HCT116 (cell line): Measurements from ENCODE around the gene DNAJB9. TPM values are rescaled to one million over a fixed set of nuclear protein-coding genes. Genes with fewer than 3 reads are reported as not detected.

Source experiments
- ATAC-seq: fragments of 200-7000 bp; cut with Tn5 transposase; 2 replicates; pipeline ENCODE4 v1.9.1; 2020; ENCODE audit warnings: mild to moderate bottlenecking, moderate library complexity
- BruUV-seq: library from RNA; stranded (reverse); fragments of 400-500 nt; replicated peaks from 2 replicates; lab custom pipeline; 2021; lab: Mats Ljungman, UMichigan
- CTCF ChIA-PET: fragments of 300-600 bp; sonication (Branson Sonifier 250); formaldehyde crosslinking; loops from one replicate; lab custom pipeline; 2021; ENCODE audit warnings: antibody characterized with exemption; lab: Charles Lee
- POLR2A ChIA-PET: fragments of 300-600, 350-600 bp; sonication (Branson Sonifier 250); formaldehyde crosslinking; loops from one replicate; lab custom pipeline; 2021; ENCODE audit warnings: antibody characterized with exemption; lab: Charles Lee
- RAD21 ChIA-PET, 2 experiments: fragments of 300-600 bp; sonication (Branson Sonifier 250); formaldehyde crosslinking; loops; one replicate each; lab custom pipeline; 2023; ENCODE audit warnings: low total read pairs in 2 of 2; ENCODE audit not compliant: uncharacterized antibody in 2 of 2, unreplicated experiment in 2 of 2, low non-redundant PET in 1 of 2; lab: Charles Lee
- DNase-seq: peaks from one replicate; pipeline ENCODE4 v3.0.0-alpha.2; 2010; ENCODE audit warnings: low read depth, low spot score
- H2AFZ ChIP-seq: fragments of 200-600 bp; shearing (Covaris generic), sonication (generic); 2 replicates; pipeline ENCODE4 v1.6.1; 2017; ENCODE audit warnings: low read depth, mixed run types, mixed read lengths, antibody characterized with exemption, low read length; ENCODE audit not compliant: poor library complexity, severe bottlenecking
- H3K27ac ChIP-seq: 2 replicates; pipeline ENCODE4 v1.5.1; 2012; ENCODE audit warnings: low read depth, low read length
- H3K27me3 ChIP-seq: fragments of 200-600 bp; sonication (generic); 2 replicates; pipeline ENCODE4 v1.6.1; 2016; ENCODE audit warnings: mixed run types, low read length, mixed read lengths; ENCODE audit not compliant: insufficient read depth
- H3K36me3 ChIP-seq, 2 experiments: fragments of 200-500 bp in 1 of 2; fragments of 200-600 bp in 1 of 2; sonication (Bioruptor generic) in 1 of 2; sonication (generic) in 1 of 2; 2 replicates each; pipeline versions ENCODE4 v1.5.1 to v1.6.1; 2014 to 2016; ENCODE audit warnings: low read length in 2 of 2, inconsistent platforms in 1 of 2, mixed read lengths in 1 of 2, mixed run types in 1 of 2; ENCODE audit not compliant: insufficient read depth in 2 of 2, control insufficient read depth in 1 of 2
- H3K4me1 ChIP-seq, 2 experiments: fragments of 200-600 bp in 1 of 2; sonication (generic) in 1 of 2; 2 replicates each; pipeline versions ENCODE4 v1.5.1 to v1.6.1; 2012 to 2017; ENCODE audit warnings: low read length in 2 of 2, inconsistent platforms in 1 of 2, mild to moderate bottlenecking in 1 of 2, mixed read lengths in 1 of 2, mixed run types in 1 of 2, moderate library complexity in 1 of 2; ENCODE audit not compliant: insufficient read depth in 2 of 2, control insufficient read depth in 1 of 2
- H3K4me2 ChIP-seq: fragments of 200-600 bp; sonication (generic); 2 replicates; pipeline ENCODE4 v1.6.1; 2017; ENCODE audit warnings: mixed run types, low read length, mixed read lengths
- H3K4me3 ChIP-seq, 2 experiments: fragments of 200-600 bp in 1 of 2; sonication (generic) in 1 of 2; replicated peaks in 1 of 2; 2 replicates each; pipeline ENCODE4 v1.5.1; 2011 to 2016; ENCODE audit warnings: low read length in 2 of 2, control low read depth in 1 of 2, low read depth in 1 of 2, mild to moderate bottlenecking in 1 of 2, mixed read lengths in 1 of 2, mixed run types in 1 of 2
- H3K79me2 ChIP-seq: fragments of 200-600 bp; sonication (generic); 2 replicates; pipeline ENCODE4 v1.6.1; 2017; ENCODE audit warnings: mild to moderate bottlenecking, mixed run types, low read length, moderate library complexity, mixed read lengths; ENCODE audit not compliant: insufficient read depth
- H3K9ac ChIP-seq: fragments of 200-600 bp; sonication (generic); 2 replicates; pipeline ENCODE4 v1.6.1; 2016; ENCODE audit warnings: low read length, mixed read lengths
- H3K9me2 ChIP-seq: fragments of 200-600 bp; sonication (generic), shearing (Covaris generic); 2 replicates; pipeline ENCODE4 v1.6.1; 2017; ENCODE audit warnings: mixed run types, mild to moderate bottlenecking, moderate library complexity; ENCODE audit not compliant: insufficient read depth
- H3K9me3 ChIP-seq, 2 experiments: fragments of 200-500 bp in 1 of 2; fragments of 200-600 bp in 1 of 2; sonication (Bioruptor generic) in 1 of 2; sonication (generic) in 1 of 2; 2 replicates each; pipeline ENCODE4 v1.6.1; 2014 to 2017; ENCODE audit warnings: low read length in 2 of 2, mixed read lengths in 2 of 2, inconsistent platforms in 1 of 2, low read depth in 1 of 2, mild to moderate bottlenecking in 1 of 2, mixed run types in 1 of 2, moderate library complexity in 1 of 2; ENCODE audit not compliant: control insufficient read depth in 1 of 2, insufficient read depth in 1 of 2
- H4K20me1 ChIP-seq: fragments of 200-600 bp; sonication (generic), shearing (Covaris generic); 2 replicates; pipeline ENCODE4 v1.6.1; 2017; ENCODE audit warnings: mixed run types, mild to moderate bottlenecking, moderate library complexity; ENCODE audit not compliant: insufficient read depth
- ATF3 ChIP-seq: IDR thresholded peaks from 2 replicates; pipeline ENCODE4 v1.6.1; 2012
- CBX3 ChIP-seq: IDR thresholded peaks from 2 replicates; pipeline ENCODE4 v1.6.1; 2012; ENCODE audit warnings: low read depth
- CEBPB ChIP-seq: IDR thresholded peaks from 2 replicates; pipeline ENCODE4 v1.6.1; 2012; ENCODE audit warnings: low read depth
- CTCF ChIP-seq, 3 experiments: fragments of 200-600 bp in 1 of 3; sonication (generic) in 1 of 3; IDR thresholded peaks in 2 of 3; conservative IDR thresholded peaks in 1 of 3; 2 replicates each; pipeline ENCODE4 v1.5.1; 2012 to 2017; ENCODE audit warnings: low read depth in 2 of 3, low read length in 2 of 3, antibody characterized with exemption in 1 of 3, borderline replicate concordance in 1 of 3, control low read depth in 1 of 3, mild to moderate bottlenecking in 1 of 3, mixed read lengths in 1 of 3, mixed run types in 1 of 3, moderate library complexity in 1 of 3; ENCODE audit not compliant: insufficient read depth in 1 of 3
- EGR1 ChIP-seq: IDR thresholded peaks from 2 replicates; pipeline ENCODE4 v1.6.1; 2012; ENCODE audit warnings: low read depth
- ELF1 ChIP-seq: IDR thresholded peaks from 2 replicates; pipeline ENCODE4 v1.6.1; 2012; ENCODE audit warnings: low read depth, borderline replicate concordance
- EZH2phosphoT487 ChIP-seq: fragments of 200-600 bp; IDR thresholded peaks from 2 replicates; pipeline ENCODE4 v1.6.1; 2018; ENCODE audit warnings: antibody characterized with exemption, borderline replicate concordance
- FOSL1 ChIP-seq: IDR thresholded peaks from 2 replicates; pipeline ENCODE4 v1.6.1; 2012; ENCODE audit warnings: low read depth
- RAD21 ChIP-seq: IDR thresholded peaks from 2 replicates; pipeline ENCODE4 v1.6.1; 2012; ENCODE audit warnings: low read depth, mild to moderate bottlenecking
- REST ChIP-seq: IDR thresholded peaks from 2 replicates; pipeline ENCODE4 v1.6.1; 2012; ENCODE audit warnings: low read depth
- SIN3A ChIP-seq: IDR thresholded peaks from 2 replicates; pipeline ENCODE4 v1.6.1; 2012; ENCODE audit warnings: low read depth
- SRF ChIP-seq: IDR thresholded peaks from 2 replicates; pipeline ENCODE4 v1.6.1; 2012; ENCODE audit warnings: low read depth
- YY1 ChIP-seq: IDR thresholded peaks from 2 replicates; pipeline ENCODE4 v1.6.1; 2011; ENCODE audit warnings: low read length, low read depth, moderate library complexity, mild to moderate bottlenecking; ENCODE audit not compliant: insufficient replicate concordance; ENCODE audit errors: extremely low read depth
- ZBTB33 ChIP-seq: IDR thresholded peaks from 2 replicates; pipeline ENCODE4 v1.6.1; 2011; ENCODE audit warnings: mild to moderate bottlenecking, low read length, moderate library complexity; ENCODE audit not compliant: insufficient replicate concordance; ENCODE audit errors: extremely low read depth
- ZFX ChIP-seq: fragments of 450-650 bp; IDR thresholded peaks from 2 replicates; pipeline ENCODE4 v1.6.1; 2017
- ZNF274 ChIP-seq: fragments of 200-500 bp; sonication (Bioruptor generic); IDR thresholded peaks from 2 replicates; pipeline ENCODE4 v1.6.1; 2014; ENCODE audit warnings: mild to moderate bottlenecking, low read depth, low read length, inconsistent platforms
- intact Hi-C: fragments of 100-400 bp; cut with micrococcal nuclease; formaldehyde crosslinking; loops from 2 replicates; pipeline ENCODE4 v1.10.0; 2022
- total RNA-seq: library from RNA; stranded (reverse); gene quantifications from one replicate; pipeline ENCODE4 v1.2.1, GENCODE V29; 2021; ENCODE audit not compliant: unreplicated experiment

The DNAJB9 gene
- total RNA-seq, 1 experiment from 2014 or later: 10.1 TPM

DNA sequence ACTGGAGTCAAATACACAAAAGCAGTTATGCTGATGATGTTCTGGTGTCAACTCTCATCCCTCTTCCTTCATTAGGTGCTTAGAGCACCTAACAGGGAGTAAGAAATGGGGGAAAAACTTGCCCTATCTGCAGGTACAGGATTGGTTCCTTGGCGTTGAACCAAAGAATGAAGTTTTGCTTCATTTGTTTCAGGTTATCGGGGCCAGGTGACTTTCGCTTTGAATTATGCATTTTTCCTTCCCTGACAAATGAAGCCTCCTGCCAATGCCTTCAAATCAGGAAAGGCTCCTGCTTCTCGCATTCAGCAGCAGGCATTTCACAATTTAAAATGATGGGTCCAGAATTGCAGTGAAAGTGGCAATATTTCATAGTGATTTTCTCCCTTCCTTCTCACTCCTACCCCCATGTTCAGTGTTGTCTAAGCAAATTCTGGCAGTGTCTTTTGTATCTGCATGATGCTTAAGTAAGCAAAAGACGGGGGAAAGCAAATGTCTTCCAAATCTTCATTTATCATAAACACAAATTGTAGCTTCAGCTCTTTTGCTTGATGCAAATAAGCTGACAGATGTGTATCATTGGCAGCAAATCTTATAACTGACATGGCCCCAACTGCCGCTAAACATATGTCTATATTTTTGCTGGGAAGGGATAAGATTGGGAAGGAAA is 29.4 kb downstream of the DNAJB9 start:
- no peak for ATAC-seq
- Histone ChIP-seq H3K27ac (no peak overlapping the region), H3K4me1 (peaks cover 2 to 12% of the 10 kb centered on the region in 2 experiments; a peak in 3 of 4 replicates), H3K9me3 (no peaks in the 10 kb centered on the region), H3K27me3 (no peaks in the 10 kb centered on the region), H3K4me2 (no peak overlapping the region), H3K9me2 (no peaks in the 10 kb centered on the region), H3K79me2 (no peaks in the 10 kb centered on the region), H3K9ac (no peak overlapping the region), H2AFZ (no peak overlapping the region), H4K20me1 (no peaks in the 10 kb centered on the region), H3K36me3 (no peaks in the 10 kb centered on the region), H3K4me3 (no peak overlapping the region)
- TF ChIP-seq EGR1 (no peak), REST (no peak), ZNF274 (no peak), CTCF (IDR thresholded peaks at IDR 0.05 in 2 of 3, conservative IDR thresholded peaks at IDR 0.05 in 1 of 3; ENCODE audit: borderline replicate concordance in 1 of 3, insufficient read depth in 1 of 3, low read depth in 2 of 3, low read length in 2 of 3) (no peak), ELF1 (no peak), CBX3 (no peak), ZBTB33 (no peak), CEBPB (no peak), ZFX (no peak), SIN3A (no peak), YY1 (no peak), RAD21 (no peak), EZH2phosphoT487 (no peak), ATF3 (no peak), SRF (no peak), FOSL1 (no peak)
- BruUV-seq: no TSS peak
- ChIA-PET RAD21 (no interaction called here), CTCF (no interaction called here), POLR2A (no interaction called here)
- DNase-seq: no peak
- intact Hi-C loops: no loop called here
